IMR-90 (cell line): ENCODE measurements around the gene RRP1B.

Experiments
- BHLHE40 ChIP-seq: fragments of 150-350 bp; IDR thresholded peaks from 2 replicates; pipeline ENCODE4 v1.6.1; 2016; ENCODE audit warnings: mild to moderate bottlenecking, low read depth, low read length
- CEBPB ChIP-seq: IDR thresholded peaks from 2 replicates; pipeline ENCODE4 v1.6.1; 2012; ENCODE audit warnings: low read depth, low read length, improper control_type of control experiment
- CHD1 ChIP-seq: IDR thresholded peaks from 2 replicates; pipeline ENCODE4 v1.6.1; 2012; ENCODE audit warnings: low read depth, low read length, improper control_type of control experiment
- CTCF ChIP-seq: conservative IDR thresholded peaks from 2 replicates; pipeline ENCODE4 v1.5.1; 2012; ENCODE audit warnings: mild to moderate bottlenecking, low read depth, low read length, improper control_type of control experiment
- FOS ChIP-seq: fragments of 150-350 bp; IDR thresholded peaks from 2 replicates; pipeline ENCODE4 v1.6.1; 2016; ENCODE audit warnings: low read depth, low read length
- MAFK ChIP-seq: IDR thresholded peaks from 2 replicates; pipeline ENCODE4 v1.6.1; 2012; ENCODE audit warnings: low read depth, low read length, improper control_type of control experiment
- MXI1 ChIP-seq: IDR thresholded peaks from 2 replicates; pipeline ENCODE4 v1.6.1; 2012; ENCODE audit warnings: low read depth, mild to moderate bottlenecking, low read length, moderate library complexity, borderline replicate concordance
- NFE2L2 ChIP-seq: fragments of 150-350 bp; IDR thresholded peaks from 2 replicates; pipeline ENCODE4 v1.6.1; 2016; ENCODE audit warnings: low read depth, mild to moderate bottlenecking, low read length
- POLR2A ChIP-seq: IDR thresholded peaks from 2 replicates; pipeline ENCODE4 v1.6.1; 2012; ENCODE audit warnings: mild to moderate bottlenecking, low read depth, low read length
- RAD21 ChIP-seq: IDR thresholded peaks from 2 replicates; pipeline ENCODE4 v1.6.1; 2012; ENCODE audit warnings: low read length, improper control_type of control experiment
- RCOR1 ChIP-seq: IDR thresholded peaks from 2 replicates; pipeline ENCODE4 v1.6.1; 2012; ENCODE audit warnings: mild to moderate bottlenecking, low read length, improper control_type of control experiment; ENCODE audit not compliant: insufficient replicate concordance
- RFX5 ChIP-seq: IDR thresholded peaks from 2 replicates; pipeline ENCODE4 v1.8.0; 2012; ENCODE audit warnings: low read depth, mild to moderate bottlenecking, low read length, moderate library complexity
- SMC3 ChIP-seq: fragments of 150-350 bp; IDR thresholded peaks from 2 replicates; pipeline ENCODE4 v1.6.1; 2016; ENCODE audit warnings: low read depth, mild to moderate bottlenecking, antibody characterized with exemption, low read length, moderate library complexity
- USF2 ChIP-seq: fragments of 150-350 bp; IDR thresholded peaks from 2 replicates; pipeline ENCODE4 v1.6.1; 2017; ENCODE audit warnings: mild to moderate bottlenecking, antibody characterized with exemption, low read length, low read depth

- TF ChIP-seq CTCF (no peak), POLR2A (no peak), MXI1 (no peak), RFX5 (no peak), BHLHE40 (no peak), FOS (no peak), RAD21 (no peak), RCOR1 (no peak), SMC3 (no peak), MAFK (no peak), CEBPB (no peak), USF2 (no peak), CHD1 (no peak), NFE2L2 (no peak)
Measured at GRCh38 chr21:43622796-43623195, 36.6 kb upstream of the RRP1B start.
